PC-9 (cell line): ENCODE results near the gene DLG2.

Experiments used
- CTCF ChIP-seq: fragments of 200-600 bp; sonication (generic); conservative IDR thresholded peaks from 2 replicates; pipeline ENCODE4 v1.6.1; 2017; ENCODE audit warnings: mixed run types, antibody characterized with exemption, mild to moderate bottlenecking, moderate library complexity
- EZH2 ChIP-seq: fragments of 200-600 bp; sonication (generic); IDR thresholded peaks from 2 replicates; pipeline ENCODE4 v1.8.0; 2017; ENCODE audit warnings: antibody characterized with exemption, low read depth

GRCh38 chr11:84719935-84720577, 907.1 kb downstream of the DLG2 start:
- TF ChIP-seq CTCF, result no peak
- no peak for TF ChIP-seq EZH2
